NT2/D1 (cell line): ENCODE data around the gene RPUSD1.
A peak's percentile ranks its signal among the peaks of the same experiment; 100 is the strongest.
"Not testable (repeated sequence)": the region's sequence is repeated elsewhere in the genome, so short reads cannot be mapped to it uniquely, and the experiment has no call there.

Experiments
- DNase-seq: peaks from one replicate; pipeline ENCODE4 v3.0.0-alpha.2; 2011; ENCODE audit warnings: low read depth, low spot score
- H3K27me3 ChIP-seq: 2 replicates; pipeline ENCODE4 v1.6.0; 2011; ENCODE audit warnings: mild to moderate bottlenecking; ENCODE audit not compliant: insufficient read length, insufficient read depth
- H3K36me3 ChIP-seq: 2 replicates; pipeline ENCODE4 v1.6.1; 2011; ENCODE audit warnings: mild to moderate bottlenecking, low read length, mixed read lengths; ENCODE audit not compliant: insufficient read depth, insufficient read length
- H3K4me1 ChIP-seq: 2 replicates; pipeline ENCODE4 v1.5.1; 2011; ENCODE audit not compliant: insufficient read depth, insufficient read length
- H3K4me3 ChIP-seq: 2 replicates; pipeline ENCODE4 v1.5.1; 2011; ENCODE audit warnings: low read depth; ENCODE audit not compliant: insufficient read length
- H3K9ac ChIP-seq: 2 replicates; pipeline ENCODE4 v1.6.0; 2011; ENCODE audit warnings: low read depth; ENCODE audit not compliant: insufficient read length
- H3K9me3 ChIP-seq: 2 replicates; pipeline ENCODE4 v1.5.1; 2011; ENCODE audit warnings: mild to moderate bottlenecking, low read length; ENCODE audit not compliant: insufficient read depth
- SUZ12 ChIP-seq: IDR thresholded peaks from 2 replicates; pipeline ENCODE4 v1.6.1; 2011; ENCODE audit not compliant: insufficient read length, insufficient read depth; ENCODE audit errors: extremely low read depth
- YY1 ChIP-seq: IDR thresholded peaks from 2 replicates; pipeline ENCODE4 v1.6.1; 2011; ENCODE audit not compliant: insufficient read length, insufficient read depth
- ZNF274 ChIP-seq: IDR thresholded peaks from 2 replicates; pipeline ENCODE4 v1.6.1; 2011; ENCODE audit warnings: mild to moderate bottlenecking, low read depth, low read length

RPUSD1 gene

GRCh38 chr16:761625-762513 lies 26.3 kb downstream of the RPUSD1 start:
- Histone ChIP-seq H3K4me1 (peaks cover 25% of the 10 kb centered on the region), H3K4me3 (no peak overlapping the region), H3K9me3 (no peaks in the 10 kb centered on the region), H3K36me3 (no peaks in the 10 kb centered on the region), H3K9ac (no peak overlapping the region), H3K27me3 (no peaks in the 10 kb centered on the region)
- no peak for TF ChIP-seq ZNF274
- no peak for TF ChIP-seq YY1
- no peak for TF ChIP-seq SUZ12
- DNase-seq: no peak

GRCh38 chr16:760545-761343 lies 27.4 kb downstream of the RPUSD1 start, which contains the start of gene MSLN:
Gene MSLN, plus strand, starts transcription at chr16:760734. Its CDS starts 1,947 bp downstream, at chr16:762681.
- Histone ChIP-seq H3K4me3 (no peak within 1 kb of the TSS), H3K36me3 (no peaks in the 10 kb centered on the region), H3K27me3 (no peaks in the 10 kb centered on the region), H3K4me1 (peaks cover 23% of the 10 kb centered on the region), H3K9me3 (no peaks in the 10 kb centered on the region), H3K9ac (peak within 1 kb of the TSS; percentile 45)
- TF ChIP-seq YY1 (no peak), ZNF274 (no peak)
- DNase-seq: no peak

GRCh38 chr16:760065-760464 lies 28.1 kb downstream of the RPUSD1 start:
- no peak for TF ChIP-seq ZNF274
- no peak for TF ChIP-seq YY1
- TF ChIP-seq SUZ12: no peak
- Histone ChIP-seq H3K9ac (peak overlapping the region; percentile 45), H3K27me3 (no peaks in the 10 kb centered on the region), H3K36me3 (no peaks in the 10 kb centered on the region), H3K9me3 (no peaks in the 10 kb centered on the region), H3K4me3 (no peak overlapping the region), H3K4me1 (peaks cover 23% of the 10 kb centered on the region)
- no peak for DNase-seq

GRCh38 chr16:759110-759910 lies 28.9 kb downstream of the RPUSD1 start:
- H3K4me1 ChIP-seq: peaks cover 23% of the 10 kb centered on the region
- H3K9me3 ChIP-seq: no peaks in the 10 kb centered on the region
- DNase-seq: no peak
- no peaks in the 10 kb centered on the region for H3K36me3 ChIP-seq
- H3K4me3 ChIP-seq: no peak overlapping the region
- no peaks in the 10 kb centered on the region for H3K27me3 ChIP-seq
- no peak overlapping the region for H3K9ac ChIP-seq
- no peak for TF ChIP-seq ZNF274

GRCh38 chr16:756428-756827 lies 31.8 kb downstream of the RPUSD1 start:
- no peaks in the 10 kb centered on the region for H3K36me3 ChIP-seq
- peaks cover 13% of the 10 kb centered on the region for H3K4me1 ChIP-seq
- no peak for DNase-seq
- no peaks in the 10 kb centered on the region for H3K27me3 ChIP-seq
- H3K4me3 ChIP-seq: no peak overlapping the region
- TF ChIP-seq YY1 (no peak), SUZ12 (no peak), ZNF274 (no peak)
- H3K9me3 ChIP-seq: no peaks in the 10 kb centered on the region
- H3K9ac ChIP-seq: no peak overlapping the region

GRCh38 chr16:754656-755055 lies 33.5 kb downstream of the RPUSD1 start:
- TF ChIP-seq YY1 (no peak), SUZ12 (no peak), ZNF274 (no peak)
- Histone ChIP-seq H3K4me3 (no peak overlapping the region), H3K4me1 (peaks cover 12% of the 10 kb centered on the region), H3K9me3 (no peaks in the 10 kb centered on the region), H3K36me3 (no peaks in the 10 kb centered on the region), H3K27me3 (peaks cover 5% of the 10 kb centered on the region), H3K9ac (no peak overlapping the region)
- no peak for DNase-seq

- DNase-seq, H3K4me3 ChIP-seq, H3K27me3 ChIP-seq, H3K9ac ChIP-seq, H3K9me3 ChIP-seq, H3K36me3 ChIP-seq: not testable (repeated sequence)
- H3K4me1 ChIP-seq: peaks cover 12% of the 10 kb centered on the region
These were observed 34.0 kb downstream of the RPUSD1 start for GRCh38 chr16:754121-754607.
